HG02981 (cell line): ENCODE results near the gene TCF23.
"Not testable (repeated sequence)": the region's sequence is repeated elsewhere in the genome, so short reads cannot be mapped to it uniquely, and the experiment has no call there.

Experiments used
- ATAC-seq: cut with Tn5 transposase; IDR thresholded peaks from one replicate; pipeline ENCODE4 v1.9.1; 2021; ENCODE audit warnings: mild to moderate bottlenecking, moderate library complexity; ENCODE audit not compliant: unreplicated experiment

TCF23 gene

DNA sequence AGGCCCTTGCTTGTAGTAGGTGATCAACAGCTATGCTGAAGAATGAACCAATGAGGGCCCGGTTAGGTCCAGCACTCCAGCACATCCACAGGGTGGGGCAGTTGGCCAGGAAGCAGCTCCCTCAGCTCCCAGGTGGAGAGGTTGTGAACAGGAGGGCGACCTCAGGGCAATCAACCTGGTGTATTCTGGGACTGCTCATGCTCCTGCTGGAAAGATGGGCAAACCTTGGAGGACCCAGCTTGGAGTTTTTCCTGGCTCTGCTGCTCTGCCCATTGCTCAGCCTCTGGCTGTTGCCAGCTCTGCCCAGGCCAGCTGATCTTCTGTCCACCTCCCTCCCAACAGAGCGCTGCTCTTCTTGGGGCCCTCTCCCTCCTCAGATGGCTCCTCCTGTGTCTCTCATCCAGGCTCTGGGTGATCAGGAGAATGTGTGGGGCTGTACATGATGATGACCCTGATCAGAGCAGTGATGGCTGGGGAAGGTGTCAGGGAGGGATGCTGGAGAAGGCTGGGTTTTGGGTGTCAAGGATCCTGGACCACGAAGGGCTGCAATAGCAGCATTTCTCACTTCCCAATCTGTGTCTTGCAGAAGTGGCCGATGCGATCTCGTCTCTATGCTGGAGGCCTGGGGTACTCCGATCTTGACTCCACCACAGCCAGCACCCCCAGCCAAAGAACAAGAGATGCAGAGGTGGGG lies 3.4 kb downstream of the TCF23 start:
- ATAC-seq, result no peak

- no peak for ATAC-seq
These were observed 4.1 kb downstream of the TCF23 start for GRCh38 chr2:27152796-27153464.

DNA sequence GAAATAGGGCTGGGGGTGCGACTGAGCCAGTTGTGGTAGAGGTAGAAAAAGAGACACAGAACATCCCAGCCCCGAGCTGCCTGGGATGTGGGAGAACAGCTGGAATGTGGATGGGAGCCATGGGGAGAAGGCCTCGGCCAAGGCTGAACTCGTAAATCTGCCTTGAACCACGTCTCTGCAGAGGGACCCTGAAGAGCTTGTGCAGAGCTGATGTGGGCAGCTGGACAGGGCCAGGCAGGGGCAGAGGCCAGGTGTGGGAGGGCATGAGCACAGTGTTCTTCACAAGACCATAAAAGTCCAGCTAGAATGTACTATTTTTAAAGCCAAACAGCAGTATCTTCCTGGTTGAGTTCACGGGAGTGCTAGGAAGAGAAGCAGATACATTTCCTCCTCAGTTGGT lies 5.7 kb downstream of the TCF23 start:
- no peak for ATAC-seq

GRCh38 chr2:27155069-27155520 lies 6.3 kb downstream of the TCF23 start:
- ATAC-seq, result no peak

GRCh38 chr2:27158468-27158867 lies 9.7 kb downstream of the TCF23 start:
- ATAC-seq, result no peak

- ATAC-seq, result no peak
These were observed 10.5 kb downstream of the TCF23 start for GRCh38 chr2:27159271-27159670.

DNA sequence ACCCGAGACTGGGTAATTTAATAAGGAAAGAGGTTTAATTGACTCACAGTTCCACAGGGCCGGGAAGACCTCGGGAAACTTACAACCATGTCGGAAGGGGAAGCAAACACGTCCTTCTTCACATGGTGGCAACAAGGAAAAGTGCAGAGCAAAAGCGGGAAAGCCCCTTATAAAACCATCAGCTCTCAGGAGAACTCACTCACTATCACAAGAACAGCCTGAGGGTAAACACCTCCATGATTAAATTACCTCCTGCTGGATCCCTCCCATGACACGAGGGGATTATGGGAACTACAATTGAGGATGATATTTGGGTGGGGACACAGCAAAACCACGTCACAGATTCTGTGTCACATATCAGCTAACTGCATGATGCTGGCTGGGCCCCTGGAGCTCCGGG lies 11.4 kb downstream of the TCF23 start:
- ATAC-seq, result no peak

DNA sequence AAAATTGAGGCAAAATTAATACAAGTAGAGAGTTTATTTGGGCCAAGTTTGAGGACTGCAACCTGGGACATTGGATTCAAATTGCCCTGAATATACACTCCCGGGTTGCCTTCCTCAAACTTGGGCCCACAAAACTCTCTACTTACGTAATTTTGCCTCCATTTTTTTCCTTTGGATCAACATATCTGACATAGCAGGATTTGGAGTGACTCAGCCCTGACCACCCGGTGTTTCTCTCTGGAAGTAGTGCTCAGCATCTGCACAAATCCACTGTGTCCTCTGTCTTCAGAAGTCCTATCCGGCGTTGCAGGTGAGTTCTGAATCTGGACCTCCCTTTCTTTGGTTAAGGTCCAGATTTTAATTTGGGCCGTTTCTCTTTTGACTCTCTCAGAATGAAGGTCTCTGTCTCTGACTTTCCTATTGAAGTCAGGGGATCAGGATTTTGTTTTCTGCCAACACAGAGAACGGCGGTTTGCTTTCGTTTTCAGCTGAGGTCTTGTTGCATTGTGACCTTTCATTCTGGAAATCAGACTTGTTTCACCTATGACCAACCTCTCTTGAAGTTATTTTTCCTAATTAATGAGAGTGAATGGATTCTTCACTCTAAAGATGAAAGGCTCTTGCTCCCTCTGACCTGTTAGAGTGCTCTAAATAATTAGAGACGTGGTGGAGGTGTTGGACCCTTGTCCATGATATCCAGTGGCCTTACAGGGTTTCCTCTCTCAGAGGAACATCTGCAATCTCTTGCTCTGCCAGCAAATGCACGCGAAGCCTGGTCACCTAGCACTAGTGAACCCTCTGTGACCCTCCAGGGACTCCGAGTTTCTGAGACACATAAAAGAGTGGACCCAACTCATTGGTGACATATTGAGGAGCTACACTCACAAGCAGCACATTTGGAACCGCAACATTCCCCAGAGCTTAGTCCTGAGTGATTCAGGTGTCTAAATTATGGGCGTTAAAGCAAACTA lies 13.6 kb downstream of the TCF23 start:
- no peak for ATAC-seq

- no peak for ATAC-seq
These were observed 16.4 kb downstream of the TCF23 start for GRCh38 chr2:27164960-27165763.

DNA sequence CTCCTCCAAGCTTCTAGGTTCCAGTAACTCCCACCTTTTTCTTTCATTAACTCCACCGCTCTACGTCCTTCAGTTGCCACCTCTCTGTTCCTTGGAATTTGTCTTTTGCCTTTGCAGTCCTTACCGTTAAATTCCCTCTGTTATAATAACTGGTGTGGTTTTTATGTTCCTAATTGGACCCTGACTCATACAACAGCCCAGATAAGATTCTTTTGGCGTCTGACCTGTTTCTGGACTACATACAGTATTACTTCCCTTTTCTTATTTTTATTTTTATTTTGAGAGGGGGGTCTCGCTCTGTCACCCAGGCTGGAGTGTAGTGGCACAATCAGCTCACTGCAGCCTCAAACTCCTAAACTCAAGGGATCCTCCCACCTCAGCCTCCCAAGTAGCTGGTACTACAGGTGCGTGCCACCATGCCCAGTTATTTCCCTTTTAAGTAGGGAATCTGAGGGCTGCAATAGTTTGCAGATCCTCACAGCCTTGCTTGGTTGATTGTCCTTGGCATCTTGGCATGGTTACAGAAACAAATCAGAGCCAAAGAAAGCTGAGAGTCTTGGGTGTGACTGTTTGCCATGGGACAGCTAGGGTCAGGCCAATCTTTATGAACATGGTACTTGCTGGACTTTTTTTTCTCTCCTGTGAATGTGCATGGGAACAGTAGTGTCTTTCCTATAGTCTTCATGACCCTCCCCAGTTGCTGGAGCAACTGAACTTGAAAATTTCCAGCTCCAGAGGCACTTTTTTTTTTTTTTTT lies 22.0 kb downstream of the TCF23 start:
- ATAC-seq, result no peak

GRCh38 chr2:27171351-27171848 lies 22.6 kb downstream of the TCF23 start:
- no peak for ATAC-seq

DNA sequence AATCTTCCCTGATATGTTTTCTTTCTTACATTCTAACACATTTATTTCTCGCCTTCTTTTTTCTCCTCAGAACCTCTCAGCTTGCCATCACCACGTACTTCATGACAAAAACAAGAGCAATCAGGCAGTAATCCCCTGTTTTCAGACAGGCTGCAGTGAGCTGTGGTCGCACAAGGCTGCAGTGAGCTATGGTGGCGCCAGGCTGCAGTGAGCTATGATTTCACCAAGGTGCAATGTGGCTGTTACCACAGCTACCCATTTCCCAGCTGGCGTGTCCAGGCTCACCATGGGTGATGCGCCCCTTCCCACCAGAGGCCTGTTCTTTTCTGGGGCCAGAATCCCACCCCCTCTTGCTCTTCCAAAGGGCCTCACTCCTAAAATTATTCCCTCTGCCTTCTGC lies 25.8 kb downstream of the TCF23 start:
- ATAC-seq, result no peak

- ATAC-seq, result no peak
These were observed 26.5 kb downstream of the TCF23 start for GRCh38 chr2:27175330-27175729.

GRCh38 chr2:27175781-27176180 lies 27.0 kb downstream of the TCF23 start:
- ATAC-seq, result not testable (repeated sequence)

DNA sequence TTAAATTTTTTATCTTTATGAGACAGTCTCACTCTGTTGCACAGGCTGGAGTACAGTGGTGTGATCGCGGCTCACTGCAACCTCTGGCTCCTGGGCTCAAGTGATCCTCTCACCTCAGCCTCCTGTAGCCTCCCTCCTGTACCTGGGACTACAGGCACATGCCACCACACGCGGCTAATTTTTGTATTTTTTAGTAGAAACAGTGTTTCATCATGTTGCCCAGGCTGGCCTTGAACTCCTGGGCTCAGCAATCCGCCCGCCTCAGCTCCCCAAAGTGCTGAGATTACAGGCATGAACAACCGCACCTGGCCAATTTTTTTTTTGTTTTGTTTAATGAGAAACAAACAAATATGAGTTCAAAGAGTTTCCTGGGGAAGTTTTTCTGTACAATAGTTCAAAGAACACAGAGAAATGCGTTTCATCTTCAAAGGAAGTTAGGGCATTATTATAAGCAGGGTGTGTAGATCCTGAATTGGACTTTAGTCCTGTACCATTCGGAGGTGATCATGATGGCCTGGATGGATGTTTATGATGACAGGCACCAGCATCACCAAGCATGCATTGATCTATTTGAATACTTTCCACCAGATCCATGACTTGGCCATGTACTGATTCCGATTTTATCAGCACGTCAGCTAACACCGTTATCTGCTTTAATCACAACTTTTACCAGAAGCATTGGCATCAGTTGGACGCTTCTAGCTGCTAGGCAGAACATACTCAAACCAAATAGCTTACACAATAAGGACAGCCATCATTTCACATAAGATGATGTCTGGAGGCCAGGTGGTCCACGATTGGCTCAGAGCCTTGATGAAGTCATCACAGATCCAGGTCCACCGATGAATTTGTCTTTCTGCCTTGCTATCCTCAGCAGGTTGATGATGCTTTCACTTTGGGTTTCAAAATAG lies 28.9 kb downstream of the TCF23 start:
- no peak for ATAC-seq

DNA sequence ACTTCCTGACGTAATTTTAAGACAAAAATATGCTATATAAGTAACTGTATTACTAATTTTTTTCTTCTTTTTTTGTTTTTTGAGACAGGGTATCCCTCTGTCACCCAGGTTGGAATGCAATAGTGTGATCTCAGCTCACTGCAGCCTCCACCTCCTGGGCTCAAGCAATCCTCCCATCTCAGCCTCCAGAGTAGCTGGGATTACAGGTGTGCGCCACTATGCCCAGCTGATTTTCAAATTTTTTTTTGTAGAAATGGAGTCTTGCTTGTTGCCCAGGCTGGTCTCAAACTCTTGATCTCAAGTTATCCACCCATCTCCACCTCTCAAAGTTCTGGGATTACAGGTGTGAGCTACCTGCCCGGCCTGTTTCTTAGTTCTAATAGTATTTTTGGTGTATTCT lies 29.7 kb downstream of the TCF23 start:
- ATAC-seq, result no peak

DNA sequence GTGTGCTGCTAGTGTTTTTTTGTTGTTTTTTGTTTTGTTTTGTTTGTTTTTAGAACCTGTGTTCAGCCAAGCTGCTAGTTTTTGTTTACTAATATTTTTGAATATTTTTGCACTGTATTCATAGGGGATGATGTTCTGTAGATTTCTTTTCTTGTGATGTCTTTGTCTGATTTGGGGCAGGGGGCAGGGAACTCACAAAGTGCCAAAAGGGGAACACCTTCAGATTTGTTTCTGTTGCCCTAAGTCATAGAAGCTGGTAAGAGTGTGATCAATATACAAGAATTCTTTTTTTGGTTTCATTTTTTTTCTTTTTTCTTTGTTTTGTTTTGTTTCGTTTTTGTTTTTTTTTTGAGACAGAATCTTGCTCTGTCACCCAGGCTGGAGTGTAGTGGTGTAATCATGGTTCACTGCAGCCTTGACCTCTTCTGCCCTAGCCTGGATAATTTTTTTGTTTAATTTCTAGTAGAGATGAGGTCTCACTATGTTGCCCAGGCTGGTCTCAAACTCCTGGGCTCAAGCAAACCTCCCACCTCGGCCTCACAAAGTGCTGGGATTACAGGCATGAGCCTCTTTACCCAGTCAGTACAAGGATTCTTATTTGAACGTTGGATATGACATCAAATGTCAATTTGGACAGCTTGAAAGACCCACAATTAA lies 30.7 kb downstream of the TCF23 start:
- no peak for ATAC-seq

- no peak for ATAC-seq
These were observed 33.5 kb downstream of the TCF23 start for GRCh38 chr2:27182346-27182745.
